Heart left ventricle (tissue), 13 donors: ENCODE measurements around the gene SPATC1L.

Source experiments
- POLR2A ChIP-seq, 2 donors: fragments of 450-650 bp; IDR thresholded peaks; one replicate each; pipeline ENCODE4 v1.6.1; 2017; ENCODE audit warnings: antibody characterized with exemption in 2 of 2, mild to moderate bottlenecking in 2 of 2, moderate library complexity in 2 of 2
- TF ChIP-seq, protein P1 (sequence below), 12 donors: fragments of 200-600 bp; sonication (generic) in 4 of 12; IDR thresholded peaks; one replicate each; pipeline versions ENCODE4 v1.5.0 to v1.8.0; 2018 to 2022; ENCODE audit warnings: antibody characterized with exemption in 12 of 12, mild to moderate bottlenecking in 5 of 12
- donor health status: ischemic (EF 13 %, LVEDD 7.1; RV severe dilation, severe dysfunction).
- donor health status: DM: no; HTN: yes; CAD: no.
- donor health status: DM: no; HTN: no; CAD: no.
- donor health status: ischemic (EF 25% LVEDD 6.9; RV normal size, moderate dysfunction).
- donor health status: ischemic (EF 25% LVEDD 5.7; RV mildly dilated, moderate dysfunction).
- donor health status: ischemic (EF 35%, LVEDD 5.7; RV mildly dilated, moderate dysfunction).
- donor health status: nonischemic (EF 11% LVEDD 7.7; RV severe dilation, severe dysfunction).
- donor health status: DM: yes; HTN: yes; CAD: no.
- donor health status: PGD.
- donor health status: ischemic (EF 29% LVEDD 5.4; RV normal size, mild dysfunction).
- donor health status: nonischemic (EF 23%, LVEDD 6.1; RV moderate dilation, normal function).

DNA sequence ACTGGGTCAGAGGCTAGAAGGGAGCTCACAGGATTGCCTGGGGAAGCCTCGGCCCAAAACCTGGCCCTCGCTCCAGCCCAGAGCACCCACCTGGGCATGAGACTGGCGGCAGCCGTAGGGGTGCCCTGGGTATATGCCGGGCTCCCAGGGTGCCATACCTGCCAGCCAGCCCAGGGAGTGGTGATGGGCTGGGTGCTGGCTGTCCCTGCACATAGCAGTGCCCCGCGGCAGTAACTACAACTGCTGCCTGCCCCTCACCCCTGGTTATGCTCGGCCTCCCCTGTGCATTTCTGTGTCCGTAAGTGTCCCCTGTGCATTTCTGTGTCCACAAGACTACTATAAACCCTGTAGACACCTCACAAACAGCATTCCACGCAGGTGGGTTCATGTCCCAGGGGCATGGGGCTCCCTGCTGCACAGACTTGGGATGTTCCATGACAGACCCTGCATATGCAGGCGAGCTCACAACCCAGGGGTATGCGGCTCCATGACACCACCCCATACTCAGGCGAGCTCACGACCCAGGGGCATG, 5.8 kb upstream of the SPATC1L start:
- no peak for TF ChIP-seq POLR2A (IDR thresholded peaks at IDR 0.05)
- TF ChIP-seq, protein P1, sequence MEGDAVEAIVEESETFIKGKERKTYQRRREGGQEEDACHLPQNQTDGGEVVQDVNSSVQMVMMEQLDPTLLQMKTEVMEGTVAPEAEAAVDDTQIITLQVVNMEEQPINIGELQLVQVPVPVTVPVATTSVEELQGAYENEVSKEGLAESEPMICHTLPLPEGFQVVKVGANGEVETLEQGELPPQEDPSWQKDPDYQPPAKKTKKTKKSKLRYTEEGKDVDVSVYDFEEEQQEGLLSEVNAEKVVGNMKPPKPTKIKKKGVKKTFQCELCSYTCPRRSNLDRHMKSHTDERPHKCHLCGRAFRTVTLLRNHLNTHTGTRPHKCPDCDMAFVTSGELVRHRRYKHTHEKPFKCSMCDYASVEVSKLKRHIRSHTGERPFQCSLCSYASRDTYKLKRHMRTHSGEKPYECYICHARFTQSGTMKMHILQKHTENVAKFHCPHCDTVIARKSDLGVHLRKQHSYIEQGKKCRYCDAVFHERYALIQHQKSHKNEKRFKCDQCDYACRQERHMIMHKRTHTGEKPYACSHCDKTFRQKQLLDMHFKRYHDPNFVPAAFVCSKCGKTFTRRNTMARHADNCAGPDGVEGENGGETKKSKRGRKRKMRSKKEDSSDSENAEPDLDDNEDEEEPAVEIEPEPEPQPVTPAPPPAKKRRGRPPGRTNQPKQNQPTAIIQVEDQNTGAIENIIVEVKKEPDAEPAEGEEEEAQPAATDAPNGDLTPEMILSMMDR (IDR thresholded peaks at IDR 0.05): no peak
